Measurements from ENCODE around the gene FBXL19. TPM values are rescaled to one million over a fixed set of nuclear protein-coding genes. Genes with fewer than 3 reads are reported as not detected.

Gene FBXL19
- polyA plus RNA-seq, 2 of the 4 experiments (the other 2 are of a cell fraction) = 5.6 to 21.5 TPM

DNA sequence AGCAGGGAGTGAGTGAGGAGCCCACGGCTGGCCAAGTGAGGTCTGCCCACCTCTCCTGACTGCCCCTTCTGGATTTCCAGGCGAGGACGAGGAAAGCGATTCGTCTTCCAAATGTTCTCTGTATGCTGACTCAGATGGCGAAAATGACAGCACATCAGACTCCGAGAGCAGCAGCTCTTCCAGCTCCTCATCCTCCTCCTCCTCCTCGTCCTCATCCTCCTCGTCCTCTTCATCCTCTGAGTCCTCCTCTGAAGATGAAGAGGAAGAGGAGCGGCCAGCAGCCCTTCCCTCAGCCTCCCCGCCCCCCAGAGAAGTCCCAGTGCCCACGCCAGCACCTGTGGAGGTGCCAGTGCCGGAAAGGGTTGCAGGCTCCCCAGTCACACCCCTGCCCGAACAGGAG is 47.9 kb downstream of the FBXL19 start:
- DNase-seq (ENCODE audit: low read depth in 1 of 2, low spot score in 1 of 2) (no peak), FAIRE-seq (no peak), ATAC-seq (no peak)
- no peak overlapping the region for H3K27ac ChIP-seq
- CTCF ChIA-PET = interaction anchor here (0.8 to 8.8 kb wide), 4 partner anchors 11 to 18 kb away, joined by 3 to 75 read pairs (median 4); partner anchors contain the start of gene HSD3B7
- TF ChIP-seq, protein P1, sequence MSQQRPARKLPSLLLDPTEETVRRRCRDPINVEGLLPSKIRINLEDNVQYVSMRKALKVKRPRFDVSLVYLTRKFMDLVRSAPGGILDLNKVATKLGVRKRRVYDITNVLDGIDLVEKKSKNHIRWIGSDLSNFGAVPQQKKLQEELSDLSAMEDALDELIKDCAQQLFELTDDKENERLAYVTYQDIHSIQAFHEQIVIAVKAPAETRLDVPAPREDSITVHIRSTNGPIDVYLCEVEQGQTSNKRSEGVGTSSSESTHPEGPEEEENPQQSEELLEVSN (IDR thresholded peaks at IDR 0.05; ENCODE audit: borderline replicate concordance, low read depth) = no peak
- TF ChIP-seq EHF (CRISPR knock-in tag; IDR thresholded peaks at IDR 0.05) = no peak
- TF ChIP-seq NR3C1 (IDR thresholded peaks at IDR 0.05) = no peak
- no peak overlapping the region for H3K4me3 ChIP-seq
- WGBS (ENCODE audit: missing lambda C conversion rate) = 96% methylated on average over 13 of the region's 14 CpGs
- H3K9me3 ChIP-seq = no peaks in the 10 kb centered on the region
- no peaks in the 10 kb centered on the region for H3K4me1 ChIP-seq
- no peak overlapping the region for H3K4me2 ChIP-seq
- POLR2A ChIA-PET = interaction anchor here (1.3 kb wide), 1 partner anchor 14 kb away, joined by 3 read pairs; the partner anchor contains the start of gene SETD1A

DNA sequence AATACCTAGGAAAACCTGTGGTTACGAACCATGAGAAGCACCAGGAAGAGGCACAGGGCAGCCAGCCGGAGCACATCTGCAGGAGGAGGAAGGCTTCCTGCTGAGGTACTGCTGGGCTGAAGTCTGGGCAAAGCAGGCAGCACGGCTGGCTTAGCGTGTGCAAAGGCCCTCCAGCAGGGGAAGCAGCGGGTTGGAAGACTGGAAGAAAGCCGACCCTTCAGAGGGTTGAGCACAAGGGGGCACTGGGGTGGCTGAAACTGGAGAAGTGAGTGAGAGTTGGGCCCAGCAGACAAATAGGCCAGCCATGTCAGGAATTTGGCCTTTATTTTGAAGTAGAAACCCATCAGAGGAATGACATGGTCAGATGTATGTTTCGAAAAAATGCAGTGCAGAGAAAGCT is 49.5 kb downstream of the FBXL19 start:
- TF ChIP-seq POLR2AphosphoS2 (conservative IDR thresholded peaks at IDR 0.05; ENCODE audit: low read length) (no peak), PHF8 (IDR thresholded peaks at IDR 0.05; ENCODE audit: borderline replicate concordance, low read depth) (no peak), HOXB13 (CRISPR knock-in tag; IDR thresholded peaks at IDR 0.05; ENCODE audit: low read depth) (no peak), CBX2 (IDR thresholded peaks at IDR 0.05; ENCODE audit: borderline replicate concordance, low read depth) (no peak), FOSL2 (IDR thresholded peaks at IDR 0.05) (no peak), FOSL2 (CRISPR knock-in tag; IDR thresholded peaks at IDR 0.05) (no peak), CHD2 (IDR thresholded peaks at IDR 0.05; ENCODE audit: low read length, partially characterized antibody) (no peak), HOXA7 (CRISPR knock-in tag; IDR thresholded peaks at IDR 0.05) (no peak), KDM5A (IDR thresholded peaks at IDR 0.05) (no peak), KDM1A (IDR thresholded peaks at IDR 0.05; ENCODE audit: low read depth) (no peak), CEBPB (IDR thresholded peaks at IDR 0.05) (no peak), POLR2A (IDR thresholded peaks at IDR 0.05; ENCODE audit: low read length) (no peak), FOXS1 (CRISPR knock-in tag; IDR thresholded peaks at IDR 0.05) (no peak), RAD21 (conservative IDR thresholded peaks at IDR 0.05 in 1 of 2, IDR thresholded peaks at IDR 0.05 in 1 of 2) (no peak)
- TF ChIP-seq, protein P2, sequence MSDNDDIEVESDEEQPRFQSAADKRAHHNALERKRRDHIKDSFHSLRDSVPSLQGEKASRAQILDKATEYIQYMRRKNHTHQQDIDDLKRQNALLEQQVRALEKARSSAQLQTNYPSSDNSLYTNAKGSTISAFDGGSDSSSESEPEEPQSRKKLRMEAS (IDR thresholded peaks at IDR 0.05) = no peak
- TF ChIP-seq, protein P1 (IDR thresholded peaks at IDR 0.05; ENCODE audit: borderline replicate concordance, low read depth) = no peak
- TF ChIP-seq, protein P3, sequence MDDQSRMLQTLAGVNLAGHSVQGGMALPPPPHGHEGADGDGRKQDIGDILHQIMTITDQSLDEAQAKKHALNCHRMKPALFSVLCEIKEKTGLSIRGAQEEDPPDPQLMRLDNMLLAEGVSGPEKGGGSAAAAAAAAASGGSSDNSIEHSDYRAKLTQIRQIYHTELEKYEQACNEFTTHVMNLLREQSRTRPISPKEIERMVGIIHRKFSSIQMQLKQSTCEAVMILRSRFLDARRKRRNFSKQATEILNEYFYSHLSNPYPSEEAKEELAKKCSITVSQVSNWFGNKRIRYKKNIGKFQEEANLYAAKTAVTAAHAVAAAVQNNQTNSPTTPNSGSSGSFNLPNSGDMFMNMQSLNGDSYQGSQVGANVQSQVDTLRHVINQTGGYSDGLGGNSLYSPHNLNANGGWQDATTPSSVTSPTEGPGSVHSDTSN (IDR thresholded peaks at IDR 0.05) = no peak
- no peak overlapping the region for H3K27ac ChIP-seq
- 89% methylated on average over 7 of the region's 7 CpGs for WGBS (ENCODE audit: missing lambda C conversion rate)
- H3K4me3 ChIP-seq = no peak overlapping the region
- CTCF ChIA-PET = interaction anchor here (0.6 to 8.8 kb wide), 4 partner anchors 11 to 903 kb away, joined by 3 to 75 read pairs (median 4); partner anchors contain the start of gene HSD3B7
- no peak for FAIRE-seq
- peak; percentile 32 to 39 for DNase-seq (ENCODE audit: low read depth in 1 of 2, low spot score in 1 of 2)
- POLR2A ChIA-PET = no interaction called here
- peak; percentile 61 to 66 for ATAC-seq
- no peaks in the 10 kb centered on the region for H3K4me1 ChIP-seq
- no peak overlapping the region for H3K4me2 ChIP-seq
- H3K9me3 ChIP-seq = no peaks in the 10 kb centered on the region

DNA sequence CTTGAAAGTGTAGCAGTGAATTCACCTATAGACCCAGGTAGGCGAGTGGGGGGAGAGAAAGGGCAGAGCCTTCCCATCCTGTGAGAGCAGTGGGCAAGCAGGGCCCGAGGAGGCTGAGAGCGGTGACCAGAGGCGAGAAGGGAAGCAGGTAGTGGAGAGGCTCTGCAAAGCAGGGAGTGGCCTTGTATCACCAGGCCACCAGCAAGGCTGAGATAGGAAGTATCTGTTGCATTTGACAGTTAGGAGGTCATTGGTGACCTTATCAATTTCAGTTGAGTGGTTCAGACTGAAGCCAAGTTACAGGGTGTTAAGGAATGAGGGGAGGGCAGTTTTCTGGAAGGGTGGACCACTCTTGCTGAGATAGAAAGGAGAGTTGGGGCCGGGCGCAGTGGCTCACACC is 51.0 kb downstream of the FBXL19 start:
- WGBS (ENCODE audit: missing lambda C conversion rate) = 97% methylated on average over 6 of the region's 6 CpGs
- DNase-seq (ENCODE audit: low read depth in 1 of 2, low spot score in 1 of 2) (no peak), ATAC-seq (no peak), FAIRE-seq (no peak)
- no peaks in the 10 kb centered on the region for H3K9me3 ChIP-seq
- ChIA-PET POLR2A (no interaction called here), CTCF (interaction anchor here (0.9 to 1.9 kb wide), 2 partner anchors 10 to 15 kb away, joined by 3 to 13 read pairs; partner anchors contain the start of gene HSD3B7)
- no peaks in the 10 kb centered on the region for H3K4me1 ChIP-seq
- no peak for TF ChIP-seq JUN (IDR thresholded peaks at IDR 0.05)
- no peak for TF ChIP-seq HDAC2 (IDR thresholded peaks at IDR 0.05)
- no peak for TF ChIP-seq RNF2 (IDR thresholded peaks at IDR 0.05; ENCODE audit: borderline replicate concordance, low read depth)
- TF ChIP-seq HOXA7 (CRISPR knock-in tag; IDR thresholded peaks at IDR 0.05) = no peak
- TF ChIP-seq KDM5A (IDR thresholded peaks at IDR 0.05) = no peak
- TF ChIP-seq, protein P4, sequence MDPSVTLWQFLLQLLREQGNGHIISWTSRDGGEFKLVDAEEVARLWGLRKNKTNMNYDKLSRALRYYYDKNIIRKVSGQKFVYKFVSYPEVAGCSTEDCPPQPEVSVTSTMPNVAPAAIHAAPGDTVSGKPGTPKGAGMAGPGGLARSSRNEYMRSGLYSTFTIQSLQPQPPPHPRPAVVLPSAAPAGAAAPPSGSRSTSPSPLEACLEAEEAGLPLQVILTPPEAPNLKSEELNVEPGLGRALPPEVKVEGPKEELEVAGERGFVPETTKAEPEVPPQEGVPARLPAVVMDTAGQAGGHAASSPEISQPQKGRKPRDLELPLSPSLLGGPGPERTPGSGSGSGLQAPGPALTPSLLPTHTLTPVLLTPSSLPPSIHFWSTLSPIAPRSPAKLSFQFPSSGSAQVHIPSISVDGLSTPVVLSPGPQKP (IDR thresholded peaks at IDR 0.05; ENCODE audit: low read depth, low read length) = no peak
- TF ChIP-seq CEBPB (IDR thresholded peaks at IDR 0.05) = no peak
- TF ChIP-seq, protein P5, sequence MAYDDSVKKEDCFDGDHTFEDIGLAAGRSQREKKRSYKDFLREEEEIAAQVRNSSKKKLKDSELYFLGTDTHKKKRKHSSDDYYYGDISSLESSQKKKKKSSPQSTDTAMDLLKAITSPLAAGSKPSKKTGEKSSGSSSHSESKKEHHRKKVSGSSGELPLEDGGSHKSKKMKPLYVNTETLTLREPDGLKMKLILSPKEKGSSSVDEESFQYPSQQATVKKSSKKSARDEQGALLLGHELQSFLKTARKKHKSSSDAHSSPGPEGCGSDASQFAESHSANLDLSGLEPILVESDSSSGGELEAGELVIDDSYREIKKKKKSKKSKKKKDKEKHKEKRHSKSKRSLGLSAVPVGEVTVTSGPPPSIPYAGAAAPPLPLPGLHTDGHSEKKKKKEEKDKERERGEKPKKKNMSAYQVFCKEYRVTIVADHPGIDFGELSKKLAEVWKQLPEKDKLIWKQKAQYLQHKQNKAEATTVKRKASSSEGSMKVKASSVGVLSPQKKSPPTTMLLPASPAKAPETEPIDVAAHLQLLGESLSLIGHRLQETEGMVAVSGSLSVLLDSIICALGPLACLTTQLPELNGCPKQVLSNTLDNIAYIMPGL (CRISPR knock-in tag; IDR thresholded peaks at IDR 0.05; ENCODE audit: borderline replicate concordance) = no peak
- TF ChIP-seq ZFP36 (IDR thresholded peaks at IDR 0.05; ENCODE audit: borderline replicate concordance, partially characterized antibody) = no peak
- TF ChIP-seq EHF (CRISPR knock-in tag; IDR thresholded peaks at IDR 0.05) = no peak
- no peak for TF ChIP-seq ZSCAN20 (CRISPR knock-in tag; IDR thresholded peaks at IDR 0.05)
- TF ChIP-seq SREBF2 (IDR thresholded peaks at IDR 0.05) = no peak
- TF ChIP-seq BHLHE40 (IDR thresholded peaks at IDR 0.05; ENCODE audit: low read depth, low read length) = no peak
- H3K4me2 ChIP-seq = no peak overlapping the region
- H3K4me3 ChIP-seq = no peak overlapping the region
- H3K27ac ChIP-seq = no peak overlapping the region

All from A549 (cell line).